ENCODE results near the gene GUK1. TPM values are rescaled to one million over a fixed set of nuclear protein-coding genes. Genes with fewer than 3 reads are reported as not detected.
A peak's percentile ranks its signal among the peaks of the same experiment; 100 is the strongest.

Gene GUK1
- total RNA-seq, 3 donors from 2014 or later (not counting 1 experiment from before 2014, with no cell fraction given): 292 to 313 (median 308) TPM

DNA sequence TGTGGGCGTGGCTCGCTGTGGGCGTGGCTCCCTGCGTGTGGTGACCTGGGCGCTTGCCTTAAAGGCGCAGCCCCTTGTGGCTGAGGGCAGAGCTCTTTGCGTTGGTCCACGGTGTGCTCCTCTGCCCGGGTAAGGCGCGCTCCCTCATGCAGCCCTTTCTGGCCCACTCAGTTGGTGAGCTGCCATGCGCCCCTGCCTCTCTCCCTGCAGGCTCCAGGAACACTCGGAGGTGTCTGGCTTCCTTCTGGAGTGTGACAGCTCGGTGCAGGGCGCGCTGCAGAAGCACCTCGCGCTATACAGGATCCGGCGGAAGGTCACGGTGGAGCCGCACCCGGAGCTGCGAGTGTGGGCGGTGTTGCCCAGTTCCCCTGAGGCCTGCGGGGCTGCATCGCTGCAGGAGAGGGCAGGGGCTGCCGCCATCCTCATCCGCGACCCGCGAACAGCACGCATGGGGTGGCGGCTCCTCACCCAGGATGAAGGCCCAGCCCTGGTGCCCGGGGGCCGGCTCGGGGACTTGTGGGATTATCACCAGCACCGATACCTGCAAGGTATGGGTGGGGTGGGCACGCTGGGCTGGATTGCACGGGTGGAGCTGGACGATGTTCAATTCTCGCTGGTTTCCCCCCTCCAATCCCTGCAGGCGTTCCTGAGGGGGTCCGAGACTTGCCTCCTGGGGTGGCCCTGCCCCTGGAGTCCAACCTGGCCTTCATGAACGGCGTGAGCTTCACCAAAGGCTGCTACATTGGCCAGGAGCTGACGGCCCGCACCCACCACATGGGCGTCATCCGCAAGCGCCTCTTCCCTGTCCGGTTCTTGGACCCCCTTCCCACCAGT, 34.6 kb downstream of the GUK1 start:
- H3K4me1 Mint-ChIP-seq: peaks cover 20 to 26% of the 10 kb centered on the region in 2 donors
- peaks cover 2% of the 10 kb centered on the region for H3K36me3 ChIP-seq (ENCODE audit: control insufficient read depth, insufficient read depth, low read length)
- no peaks in the 10 kb centered on the region for H3K36me3 Mint-ChIP-seq
- intact Hi-C loops (cut with micrococcal nuclease): no loop called here
- ATAC-seq (peak; percentile 52 to 77 (median 72)), DNase-seq (peak; percentile 59 to 72)
- H3K9me3 Mint-ChIP-seq: no peaks in the 10 kb centered on the region
- WGBS (ENCODE audit: insufficient coverage): 95% methylated on average over 52 of the region's 52 CpGs
- no peak overlapping the region for H3K4me3 Mint-ChIP-seq
- H3K27ac ChIP-seq (ENCODE audit: low read length): no peak overlapping the region
- peaks cover 2% of the 10 kb centered on the region for H3K9me3 ChIP-seq (ENCODE audit: control insufficient read depth, insufficient read depth, low read length)
- H3K4me3 ChIP-seq (ENCODE audit: low read length): no peak overlapping the region
- H3K4me1 ChIP-seq (ENCODE audit: control insufficient read depth, insufficient read depth, low read length): peaks cover 13% of the 10 kb centered on the region
- no peaks in the 10 kb centered on the region for H3K27me3 ChIP-seq (ENCODE audit: control insufficient read depth, insufficient read depth, low read length)
- TF ChIP-seq, protein P1, sequence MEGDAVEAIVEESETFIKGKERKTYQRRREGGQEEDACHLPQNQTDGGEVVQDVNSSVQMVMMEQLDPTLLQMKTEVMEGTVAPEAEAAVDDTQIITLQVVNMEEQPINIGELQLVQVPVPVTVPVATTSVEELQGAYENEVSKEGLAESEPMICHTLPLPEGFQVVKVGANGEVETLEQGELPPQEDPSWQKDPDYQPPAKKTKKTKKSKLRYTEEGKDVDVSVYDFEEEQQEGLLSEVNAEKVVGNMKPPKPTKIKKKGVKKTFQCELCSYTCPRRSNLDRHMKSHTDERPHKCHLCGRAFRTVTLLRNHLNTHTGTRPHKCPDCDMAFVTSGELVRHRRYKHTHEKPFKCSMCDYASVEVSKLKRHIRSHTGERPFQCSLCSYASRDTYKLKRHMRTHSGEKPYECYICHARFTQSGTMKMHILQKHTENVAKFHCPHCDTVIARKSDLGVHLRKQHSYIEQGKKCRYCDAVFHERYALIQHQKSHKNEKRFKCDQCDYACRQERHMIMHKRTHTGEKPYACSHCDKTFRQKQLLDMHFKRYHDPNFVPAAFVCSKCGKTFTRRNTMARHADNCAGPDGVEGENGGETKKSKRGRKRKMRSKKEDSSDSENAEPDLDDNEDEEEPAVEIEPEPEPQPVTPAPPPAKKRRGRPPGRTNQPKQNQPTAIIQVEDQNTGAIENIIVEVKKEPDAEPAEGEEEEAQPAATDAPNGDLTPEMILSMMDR (IDR thresholded peaks at IDR 0.05): no peak
- H3K27ac Mint-ChIP-seq: no peak overlapping the region
- no peaks in the 10 kb centered on the region for H3K27me3 Mint-ChIP-seq (ENCODE audit: low read depth in 2 of 2)

DNA sequence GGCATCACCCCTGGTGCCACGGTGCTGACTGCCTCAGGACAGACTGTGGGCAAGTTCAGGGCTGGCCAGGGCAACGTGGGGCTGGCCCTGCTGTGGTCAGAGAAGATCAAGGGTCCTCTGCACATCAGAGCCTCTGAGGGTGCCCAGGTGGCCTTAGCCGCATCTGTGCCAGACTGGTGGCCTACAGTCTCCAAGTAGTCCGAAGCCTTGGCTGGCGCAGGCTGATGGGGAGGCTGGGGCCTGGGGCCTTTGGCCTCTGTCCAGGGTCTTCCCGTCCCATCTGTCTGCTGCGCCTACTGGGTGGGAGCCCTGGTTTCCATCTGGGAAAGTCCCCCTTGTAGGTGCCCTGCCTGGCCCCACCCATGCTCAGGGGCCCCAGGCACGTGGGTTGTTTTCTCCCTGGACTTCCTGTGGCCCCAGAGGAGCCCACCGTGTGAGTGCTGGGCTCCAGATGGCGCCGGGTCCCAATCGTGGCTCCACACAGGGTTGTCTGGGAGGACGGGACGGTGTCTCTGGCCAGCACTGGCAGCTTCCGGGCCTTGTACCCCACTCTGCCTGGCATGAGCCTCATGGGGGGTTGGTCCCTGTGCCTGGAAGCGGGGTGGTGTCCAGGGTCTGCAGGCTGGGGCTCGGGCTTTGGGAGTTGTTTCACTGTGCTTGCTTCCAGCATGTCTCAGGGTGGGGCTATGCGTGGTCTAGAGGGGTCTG, 35.4 kb downstream of the GUK1 start:
- H3K27ac ChIP-seq (ENCODE audit: low read length): no peak overlapping the region
- intact Hi-C loops (cut with micrococcal nuclease): no loop called here

DNA sequence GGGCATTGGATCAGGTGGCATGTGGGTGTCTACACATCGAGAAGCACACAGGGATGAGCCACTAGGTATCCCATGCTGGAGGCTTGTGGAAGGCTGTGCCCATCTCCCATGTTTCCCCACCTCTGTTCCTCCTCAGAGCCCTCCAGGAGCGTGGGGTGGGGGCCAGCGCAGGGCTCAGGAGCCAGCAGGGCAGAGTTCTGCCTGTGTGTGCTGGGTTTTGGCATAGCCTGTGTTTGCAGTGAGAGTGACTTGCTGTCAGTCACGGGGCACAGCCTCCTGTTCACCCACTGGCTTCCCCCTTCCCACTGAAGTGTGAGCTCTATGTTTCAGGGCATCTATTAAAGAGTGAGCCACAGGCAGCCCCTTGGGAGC, 35.9 kb downstream of the GUK1 start:
- no peak overlapping the region for H3K4me3 ChIP-seq (ENCODE audit: low read length)
- TF ChIP-seq, protein P1 (IDR thresholded peaks at IDR 0.05): no peak
- no peak for DNase-seq
- Mint-ChIP-seq H3K9me3 (no peaks in the 10 kb centered on the region), H3K27ac (no peak overlapping the region), H3K27me3 (ENCODE audit: low read depth in 2 of 2) (no peaks in the 10 kb centered on the region), H3K4me3 (no peak overlapping the region), H3K36me3 (no peaks in the 10 kb centered on the region), H3K4me1 (peaks cover 20 to 26% of the 10 kb centered on the region in 2 donors)
- peaks cover 2% of the 10 kb centered on the region for H3K9me3 ChIP-seq (ENCODE audit: control insufficient read depth, insufficient read depth, low read length)
- no peak for ATAC-seq
- no peak overlapping the region for H3K27ac ChIP-seq (ENCODE audit: low read length)
- WGBS (ENCODE audit: insufficient coverage): 100% methylated on average over 3 of the region's 4 CpGs
- H3K36me3 ChIP-seq (ENCODE audit: control insufficient read depth, insufficient read depth, low read length): peaks cover 2% of the 10 kb centered on the region
- no peaks in the 10 kb centered on the region for H3K27me3 ChIP-seq (ENCODE audit: control insufficient read depth, insufficient read depth, low read length)
- intact Hi-C loops (cut with micrococcal nuclease): no loop called here
- H3K4me1 ChIP-seq (ENCODE audit: control insufficient read depth, insufficient read depth, low read length): peaks cover 13% of the 10 kb centered on the region

More for the DNA sequence above, 35.4 kb downstream of the GUK1 start:
- H3K27me3 ChIP-seq (ENCODE audit: control insufficient read depth, insufficient read depth, low read length): no peaks in the 10 kb centered on the region
- ATAC-seq (no peak), DNase-seq (no peak)
- H3K36me3 ChIP-seq (ENCODE audit: control insufficient read depth, insufficient read depth, low read length): peaks cover 2% of the 10 kb centered on the region
- H3K4me1 Mint-ChIP-seq: peaks cover 20 to 26% of the 10 kb centered on the region in 2 donors
- H3K4me3 Mint-ChIP-seq: no peak overlapping the region
- H3K9me3 ChIP-seq (ENCODE audit: control insufficient read depth, insufficient read depth, low read length): peaks cover 2% of the 10 kb centered on the region
- H3K9me3 Mint-ChIP-seq: no peaks in the 10 kb centered on the region
- no peaks in the 10 kb centered on the region for H3K27me3 Mint-ChIP-seq (ENCODE audit: low read depth in 2 of 2)
- WGBS (ENCODE audit: insufficient coverage): 90% methylated on average over 18 of the region's 18 CpGs
- H3K4me1 ChIP-seq (ENCODE audit: control insufficient read depth, insufficient read depth, low read length): peaks cover 13% of the 10 kb centered on the region
- H3K4me3 ChIP-seq (ENCODE audit: low read length): no peak overlapping the region
- H3K36me3 Mint-ChIP-seq: no peaks in the 10 kb centered on the region
- TF ChIP-seq, protein P1 (IDR thresholded peaks at IDR 0.05): no peak
- no peak overlapping the region for H3K27ac Mint-ChIP-seq

All from natural killer cell (primary cell).